Islet precursor cell (in vitro differentiated cells): ENCODE data around the gene STAT5B.
"Not testable (repeated sequence)": the region's sequence is repeated elsewhere in the genome, so short reads cannot be mapped to it uniquely, and the experiment has no call there.

Experiments used
- DNase-seq: peaks from one replicate; pipeline ENCODE4 v3.0.0-alpha.2; 2018

Gene STAT5B

DNA sequence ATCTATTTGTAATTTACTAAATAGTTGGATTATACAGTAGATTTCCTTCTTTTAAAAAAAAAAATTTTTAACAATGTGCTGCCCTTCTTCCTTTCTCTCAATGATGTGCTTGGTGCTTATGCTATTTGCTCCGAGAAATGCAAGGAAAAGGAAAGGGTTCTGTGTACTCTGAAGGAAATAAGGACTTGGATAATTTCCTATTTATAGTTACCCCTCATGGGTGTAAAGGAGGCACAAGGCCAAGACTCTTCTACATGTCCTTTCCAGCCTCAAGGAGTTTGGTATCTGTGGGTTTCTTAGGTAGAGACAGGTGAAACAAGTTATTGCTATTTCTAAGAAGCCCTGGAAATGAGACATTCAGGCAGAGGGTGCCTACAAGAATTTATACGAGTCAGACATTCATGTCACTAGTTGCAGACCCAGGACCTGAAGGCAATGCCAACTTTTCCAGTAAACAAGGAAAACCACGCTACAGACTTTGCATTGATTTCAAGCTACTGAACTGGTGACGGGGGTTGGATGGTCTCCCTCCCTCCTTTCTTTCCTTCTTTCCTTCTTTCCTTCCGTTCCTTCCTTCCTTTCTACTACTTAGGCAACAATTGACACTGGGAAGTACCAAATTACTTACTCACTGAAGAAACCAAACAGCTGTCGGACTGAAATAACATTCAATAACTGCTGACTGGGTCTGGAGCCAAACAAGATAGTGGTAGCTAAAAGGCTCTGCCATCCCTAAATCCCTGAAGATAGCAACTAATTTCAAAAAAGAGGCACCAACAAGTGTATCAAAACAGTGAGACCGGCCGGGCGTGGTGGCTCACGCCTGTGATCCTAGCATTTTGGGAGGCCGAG is 48.1 kb downstream of the STAT5B start:
- DNase-seq = no peak

DNA sequence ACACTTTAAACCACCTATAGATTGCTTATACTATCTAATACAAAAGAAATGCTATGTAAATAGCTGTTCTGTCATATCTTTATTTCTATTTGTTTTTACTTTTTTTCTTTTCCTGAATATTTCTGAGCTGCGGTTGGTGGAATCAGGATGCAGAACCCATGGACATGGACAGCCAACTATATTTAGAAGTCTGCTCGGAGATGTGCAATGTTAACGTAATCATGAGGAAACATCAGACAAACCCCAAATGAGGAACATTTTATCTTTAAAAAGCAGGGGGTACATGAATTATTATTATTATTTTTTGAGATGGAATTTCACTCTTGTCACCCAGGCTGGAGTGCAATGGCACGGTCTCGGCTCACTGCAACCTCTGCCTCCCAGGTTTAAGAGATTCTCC is 50.5 kb downstream of the STAT5B start:
- no peak for DNase-seq

DNA sequence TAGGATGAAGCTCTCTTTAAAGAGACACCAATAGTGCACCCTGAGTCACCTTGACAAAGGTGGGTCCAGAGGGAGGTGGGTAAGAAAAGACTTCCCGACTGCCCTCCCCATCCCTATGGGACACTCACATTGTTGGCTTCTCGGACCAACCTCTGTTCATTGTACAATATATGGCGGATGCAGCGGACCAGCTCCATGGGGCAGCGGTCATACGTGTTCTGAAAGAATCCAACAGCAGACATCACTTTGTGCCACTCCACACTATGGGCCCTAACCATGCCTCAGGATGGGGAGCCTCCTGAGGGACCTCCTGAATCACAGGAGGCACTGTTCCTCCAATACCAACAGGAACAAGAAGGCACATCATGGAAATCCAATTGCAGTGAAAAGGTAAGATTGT is 51.5 kb downstream of the STAT5B start:
- no peak for DNase-seq

DNA sequence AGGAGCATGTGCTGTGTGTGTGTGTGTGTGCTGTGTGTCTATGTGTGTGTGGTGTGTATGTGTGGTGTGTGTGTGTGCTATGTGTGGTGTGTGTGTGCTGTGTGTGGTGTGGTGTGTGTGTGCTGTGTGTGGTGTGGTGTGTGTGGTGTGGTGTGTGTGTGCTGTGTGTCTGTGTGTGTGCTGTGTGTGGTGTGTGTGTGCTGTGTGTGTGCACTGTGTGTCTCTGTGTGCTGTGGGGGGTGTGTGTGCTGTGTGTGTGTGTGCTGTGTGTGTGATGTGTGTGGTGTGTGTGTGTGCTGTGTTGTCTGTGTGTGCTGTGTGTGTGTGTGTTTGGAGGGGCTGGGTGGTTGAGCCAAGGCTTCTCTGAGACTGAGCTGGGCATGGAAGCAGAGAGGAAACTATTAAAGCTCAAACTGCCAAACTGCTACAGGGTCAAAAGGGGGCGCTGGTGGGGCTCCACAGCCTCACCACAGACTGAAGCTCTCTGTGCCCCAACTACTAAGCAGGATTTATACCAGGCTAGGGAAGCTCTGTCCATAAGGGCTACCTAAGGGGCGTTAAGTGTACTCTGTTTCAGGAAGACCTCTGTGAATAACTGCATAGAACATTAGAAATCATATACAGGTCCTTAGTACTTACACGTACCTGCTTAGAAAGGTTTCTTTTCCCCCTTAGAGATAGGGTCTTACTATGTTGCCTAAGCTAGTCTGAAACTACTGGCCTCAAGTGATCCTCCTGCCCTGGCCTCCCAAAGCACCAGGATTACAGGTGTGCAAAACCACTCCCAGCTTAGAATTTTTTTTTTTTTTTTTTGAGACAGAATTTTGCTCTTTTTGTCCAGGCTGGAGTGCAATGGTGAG is 54.1 kb downstream of the STAT5B start:
- peak; percentile 65 for DNase-seq

DNA sequence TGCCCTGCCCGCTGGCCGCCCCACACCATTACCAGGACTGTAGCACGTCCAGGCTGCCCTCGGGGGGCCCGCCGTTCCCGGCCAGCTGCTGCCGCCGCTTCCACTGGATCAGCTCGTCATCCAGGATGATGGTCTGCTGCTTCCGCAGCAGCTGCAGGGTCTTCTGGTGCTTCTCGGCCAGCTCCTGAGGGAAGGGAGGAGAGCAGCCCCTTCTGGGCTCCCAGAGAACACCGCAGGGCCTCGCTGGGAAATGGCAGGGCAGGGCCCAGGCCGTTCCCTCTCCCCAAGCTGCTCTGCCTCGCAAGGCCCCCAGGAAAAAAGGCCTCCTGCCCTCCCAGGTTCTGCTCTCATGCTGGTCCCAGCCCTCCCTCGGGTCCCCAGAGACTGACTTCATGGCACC is 56.9 kb downstream of the STAT5B start:
- not testable (repeated sequence) for DNase-seq

DNA sequence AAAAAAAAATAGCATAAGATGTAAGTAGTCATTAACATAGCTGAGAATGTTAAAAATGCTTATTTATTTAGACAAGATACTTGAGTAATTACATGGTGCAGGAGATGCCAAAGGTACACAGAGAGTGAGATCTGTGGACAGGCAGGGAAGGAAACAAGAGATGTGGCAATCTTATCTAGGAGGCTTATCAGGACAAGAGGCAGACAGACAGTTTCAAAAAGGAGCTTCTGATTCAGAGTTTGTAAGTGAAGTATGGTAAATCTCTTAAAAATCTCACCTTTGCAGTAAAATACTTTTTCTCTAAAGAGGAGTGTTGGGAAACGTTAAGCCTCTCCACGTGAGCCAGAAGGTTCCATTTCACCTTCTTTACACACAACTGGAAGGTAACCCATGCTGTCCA is 62.0 kb downstream of the STAT5B start:
- DNase-seq = no peak

DNA sequence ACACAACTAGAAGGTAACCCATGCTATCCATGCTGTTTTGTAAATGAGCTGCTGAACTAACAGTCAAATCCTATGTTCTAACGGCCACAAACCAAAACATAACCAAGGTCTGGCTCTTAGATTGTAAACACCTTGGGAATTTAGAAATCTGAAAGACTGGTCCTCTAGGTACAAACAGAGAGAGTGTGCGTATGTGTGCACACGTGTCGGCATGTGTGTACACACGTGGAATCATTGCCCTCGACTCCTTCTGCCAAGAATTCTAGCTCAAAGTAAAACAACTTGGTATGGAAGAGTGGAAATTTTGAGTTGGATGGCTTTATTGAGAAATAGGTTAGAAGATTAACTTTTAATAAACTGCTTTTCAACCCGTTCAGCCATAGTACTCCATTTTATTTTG is 63.8 kb downstream of the STAT5B start:
- no peak for DNase-seq

DNA sequence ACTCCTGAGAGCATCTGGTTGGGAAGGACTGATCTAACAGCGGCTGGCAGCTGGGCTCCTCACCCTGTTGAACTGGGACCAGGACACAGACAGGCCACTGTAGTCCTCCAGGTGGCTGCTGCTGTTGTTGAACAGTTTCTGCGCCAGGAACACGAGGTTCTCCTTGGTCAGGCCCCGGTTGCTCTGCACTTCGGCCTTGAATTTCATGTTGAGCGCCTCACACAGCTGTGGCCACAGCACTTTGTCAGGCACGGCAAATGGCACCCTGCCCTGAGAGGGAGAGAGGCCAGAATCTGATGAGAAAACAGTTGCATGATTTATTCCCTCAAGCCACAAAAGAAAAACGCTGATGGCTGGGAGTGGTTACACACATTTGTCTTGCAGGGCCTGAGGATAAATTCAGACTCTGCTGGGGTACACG is 64.3 kb downstream of the STAT5B start:
- DNase-seq = not testable (repeated sequence)

DNA sequence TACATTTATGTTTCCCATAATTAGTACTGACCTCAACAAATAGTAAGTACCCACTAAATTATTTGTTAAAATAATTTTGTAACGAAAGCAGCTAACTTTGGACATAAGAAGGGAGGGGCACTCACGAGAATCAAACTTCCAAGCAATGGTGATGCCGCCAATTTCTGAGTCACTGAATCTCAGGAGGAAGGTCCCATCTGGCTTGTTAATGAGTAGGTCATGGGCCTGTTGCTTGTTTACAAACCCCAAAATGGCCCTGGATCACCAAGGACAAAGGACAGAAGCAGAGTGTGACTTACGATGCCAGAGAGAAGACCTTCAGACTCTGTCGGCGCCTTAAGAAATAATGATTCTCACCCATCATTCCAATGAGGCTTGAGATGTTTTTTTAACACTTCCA is 66.1 kb downstream of the STAT5B start:
- DNase-seq = no peak

DNA sequence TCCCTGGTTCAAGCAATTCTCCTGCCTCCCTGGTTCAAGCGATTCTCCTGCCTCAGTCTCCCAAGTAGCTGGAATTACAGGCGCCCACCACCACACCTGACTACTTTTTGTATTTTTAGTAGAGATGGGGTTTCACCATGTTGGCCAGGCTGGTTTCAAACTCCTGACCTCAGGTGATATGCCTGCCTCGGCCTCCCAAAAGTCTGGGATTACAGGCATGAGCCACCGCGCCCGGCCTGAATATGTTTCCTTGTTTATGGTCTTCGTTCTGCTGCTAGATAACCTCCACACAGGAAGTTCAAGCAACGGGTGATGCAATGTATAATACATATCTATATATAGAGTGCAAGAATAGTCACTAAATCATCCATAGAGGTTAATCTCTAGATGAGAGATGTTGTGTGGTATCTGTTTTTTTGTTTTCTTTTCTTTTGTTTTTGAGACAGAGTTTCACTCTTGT is 70.0 kb downstream of the STAT5B start:
- not testable (repeated sequence) for DNase-seq

DNA sequence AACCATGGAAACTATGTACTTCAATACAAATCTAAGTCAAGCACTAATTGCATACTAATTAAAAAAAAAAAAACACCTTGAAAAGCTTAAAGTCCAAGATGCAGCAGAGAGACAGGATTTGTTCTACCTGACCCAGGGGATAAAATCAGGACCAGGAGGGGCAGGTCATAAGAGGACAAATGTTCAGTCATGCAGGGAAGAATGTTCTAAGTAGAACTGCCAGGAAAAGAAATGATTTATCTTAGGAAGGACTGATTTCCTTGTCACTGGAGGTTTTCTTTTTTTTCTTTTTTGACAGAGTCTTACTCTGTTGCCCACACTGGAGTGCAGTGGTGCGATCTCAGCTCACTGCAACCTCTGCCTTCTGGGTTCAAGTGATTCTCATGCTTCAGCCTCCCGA is 72.8 kb downstream of the STAT5B start:
- no peak for DNase-seq

DNA sequence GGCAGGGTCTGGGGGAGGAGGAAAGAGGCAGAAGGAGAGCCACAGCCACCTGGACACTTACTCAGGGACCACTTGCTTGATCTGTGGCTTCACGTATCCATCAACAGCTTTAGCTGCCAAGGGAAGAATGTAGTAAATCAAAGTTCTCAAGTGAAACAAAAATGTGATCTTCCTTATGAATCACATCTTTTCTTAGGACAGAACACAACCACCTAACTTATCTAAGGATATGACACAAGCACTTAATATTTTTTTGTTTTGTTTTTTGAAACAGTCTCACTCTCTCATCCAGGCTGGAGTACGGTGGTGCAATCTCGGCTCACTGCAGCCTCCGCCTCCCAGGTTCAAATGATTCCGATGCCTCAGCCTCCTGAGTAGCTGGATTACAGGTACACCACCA is 73.5 kb downstream of the STAT5B start:
- DNase-seq = no peak

DNA sequence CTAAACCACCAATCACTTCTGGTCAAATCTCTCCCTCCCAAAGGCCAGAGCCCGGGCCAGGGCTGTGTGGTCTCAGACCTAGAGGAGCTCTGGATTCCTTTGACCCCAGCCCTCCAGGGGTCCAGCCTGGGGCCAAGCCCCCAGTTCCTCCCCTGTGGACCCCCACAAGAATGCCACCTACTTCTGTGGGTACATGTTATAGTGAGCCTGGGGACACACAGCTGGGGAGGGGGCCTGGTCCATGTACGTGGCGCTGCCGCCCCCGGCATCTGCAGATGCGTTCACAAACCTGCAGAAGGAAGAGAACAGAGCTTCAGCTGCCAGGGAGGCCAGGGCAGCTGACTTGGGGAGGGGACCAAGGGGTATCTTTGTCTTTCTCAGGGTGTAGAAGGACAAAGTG is 74.0 kb downstream of the STAT5B start:
- DNase-seq = no peak

DNA sequence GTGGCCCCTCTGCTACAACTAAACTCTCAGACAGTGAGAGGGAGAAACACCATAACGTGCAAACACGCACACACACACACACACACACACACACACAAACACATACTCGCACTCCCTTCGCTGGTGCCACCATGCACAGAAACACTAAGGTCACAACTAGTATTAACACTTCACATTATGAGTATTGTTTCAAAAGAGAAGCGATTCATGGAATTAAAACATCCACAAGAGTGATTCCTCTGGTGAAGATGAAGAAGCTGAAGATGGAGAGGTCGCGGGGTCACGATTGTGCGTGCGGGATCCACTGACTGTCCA is 74.8 kb downstream of the STAT5B start:
- no peak for DNase-seq

DNA sequence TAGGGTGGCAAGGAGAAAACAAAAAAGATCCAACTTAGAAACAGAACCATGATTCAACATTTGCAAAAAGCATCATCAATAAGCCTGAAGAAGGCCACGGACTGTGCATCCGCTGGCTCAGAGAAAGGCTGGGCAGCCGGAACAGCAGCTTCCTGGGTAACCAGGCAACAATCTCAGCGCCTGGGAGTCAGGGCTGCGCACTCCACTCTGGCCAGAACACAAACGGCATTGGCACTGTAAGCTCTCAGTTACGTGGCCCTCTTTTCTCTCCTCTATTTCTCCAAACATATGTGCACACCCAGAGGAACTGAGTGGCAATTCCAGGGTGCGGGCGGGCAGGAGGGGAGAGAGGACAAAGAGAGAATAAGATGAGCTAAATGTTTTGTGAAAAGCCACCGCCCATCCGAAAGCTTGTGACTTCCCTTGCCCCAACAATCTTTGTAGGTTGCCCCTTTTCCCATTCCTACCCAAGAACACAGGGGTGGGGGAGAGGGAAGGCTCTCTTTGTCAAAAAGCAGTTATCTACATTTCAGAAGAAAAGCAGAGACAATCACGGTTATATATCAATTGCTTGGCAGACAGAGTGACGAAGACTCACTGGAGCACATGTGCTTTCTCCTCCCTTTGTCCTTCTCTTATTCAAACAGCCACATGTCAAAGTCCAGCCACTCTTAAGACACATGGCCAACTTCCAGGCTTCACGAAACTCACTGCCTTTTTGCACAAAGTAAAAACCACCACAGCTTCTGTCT is 75.3 kb downstream of the STAT5B start:
- no peak for DNase-seq

DNA sequence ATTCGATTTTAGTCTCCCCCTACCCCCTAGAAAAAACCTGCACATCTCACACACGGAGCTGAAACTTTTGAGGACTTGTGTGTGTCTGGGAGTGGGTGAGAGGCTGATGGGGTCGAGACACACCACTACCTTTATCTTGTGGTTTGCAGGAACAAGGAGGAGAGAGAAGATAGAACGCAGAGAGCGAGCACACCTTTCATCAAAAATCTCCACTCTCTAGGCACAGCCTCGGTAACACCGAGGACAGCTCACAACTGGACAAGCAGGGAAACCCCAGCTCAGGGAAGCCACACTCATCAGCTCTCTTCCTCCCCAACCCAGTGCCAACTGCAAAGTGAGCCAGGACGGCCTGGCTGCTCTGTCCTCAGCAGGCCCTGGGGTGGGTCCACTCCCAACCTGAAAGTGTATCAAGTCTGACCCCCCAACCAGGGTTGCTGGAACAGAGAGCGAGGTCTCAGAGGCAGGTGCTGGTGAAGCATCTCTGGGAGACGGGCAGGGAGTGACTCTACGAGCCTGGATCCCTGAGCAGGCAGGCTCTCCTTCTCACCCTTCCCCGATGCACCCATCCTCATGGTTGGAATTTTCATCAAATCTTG is 76.7 kb downstream of the STAT5B start:
- DNase-seq = no peak

DNA sequence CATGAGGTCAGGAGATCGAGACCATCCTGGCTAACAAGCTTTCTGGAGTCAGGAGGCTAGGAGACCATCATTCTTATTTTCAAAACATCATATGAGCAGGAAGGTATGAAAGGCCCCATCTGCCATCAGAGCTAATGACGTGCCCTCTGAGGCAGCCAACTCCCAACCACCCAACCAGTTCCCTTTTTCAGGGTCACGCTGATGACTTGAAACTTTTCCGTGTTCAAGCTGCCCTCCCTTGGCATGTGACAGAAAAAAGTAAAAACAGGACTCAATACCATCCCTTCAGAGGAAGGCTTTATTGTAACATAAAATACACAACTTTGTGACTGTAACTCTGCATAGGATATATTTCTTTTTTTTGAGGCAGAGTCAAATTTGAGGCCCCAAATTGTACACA is 77.3 kb downstream of the STAT5B start:
- DNase-seq = no peak

DNA sequence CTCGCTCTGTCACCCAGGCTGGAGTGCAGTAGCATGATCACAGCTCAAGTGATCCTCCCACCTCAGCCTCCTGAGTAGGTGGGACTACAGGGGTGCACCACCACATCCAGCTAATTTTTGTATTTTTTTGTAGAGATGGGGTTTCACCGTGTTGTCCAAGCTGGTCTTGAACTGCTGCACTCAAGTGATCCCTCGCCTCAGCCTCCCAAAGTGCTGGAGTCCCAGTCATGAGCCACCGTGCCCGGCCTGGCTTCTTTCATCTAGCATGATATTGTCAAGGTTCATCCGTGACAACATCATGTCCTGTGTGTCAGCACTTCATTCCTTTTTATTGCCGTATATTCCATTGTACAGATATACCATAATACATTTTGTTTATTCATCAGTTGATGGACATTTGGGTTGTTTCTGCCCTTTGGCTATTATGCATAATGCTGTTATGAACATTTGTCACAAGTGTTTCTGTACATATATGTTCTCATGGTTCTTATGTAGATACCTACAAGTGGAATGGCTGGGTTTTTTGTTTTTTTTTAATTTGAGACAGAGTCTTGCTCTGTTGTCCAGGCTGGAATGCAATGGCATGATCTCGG is 78.5 kb downstream of the STAT5B start:
- DNase-seq = no peak

DNA sequence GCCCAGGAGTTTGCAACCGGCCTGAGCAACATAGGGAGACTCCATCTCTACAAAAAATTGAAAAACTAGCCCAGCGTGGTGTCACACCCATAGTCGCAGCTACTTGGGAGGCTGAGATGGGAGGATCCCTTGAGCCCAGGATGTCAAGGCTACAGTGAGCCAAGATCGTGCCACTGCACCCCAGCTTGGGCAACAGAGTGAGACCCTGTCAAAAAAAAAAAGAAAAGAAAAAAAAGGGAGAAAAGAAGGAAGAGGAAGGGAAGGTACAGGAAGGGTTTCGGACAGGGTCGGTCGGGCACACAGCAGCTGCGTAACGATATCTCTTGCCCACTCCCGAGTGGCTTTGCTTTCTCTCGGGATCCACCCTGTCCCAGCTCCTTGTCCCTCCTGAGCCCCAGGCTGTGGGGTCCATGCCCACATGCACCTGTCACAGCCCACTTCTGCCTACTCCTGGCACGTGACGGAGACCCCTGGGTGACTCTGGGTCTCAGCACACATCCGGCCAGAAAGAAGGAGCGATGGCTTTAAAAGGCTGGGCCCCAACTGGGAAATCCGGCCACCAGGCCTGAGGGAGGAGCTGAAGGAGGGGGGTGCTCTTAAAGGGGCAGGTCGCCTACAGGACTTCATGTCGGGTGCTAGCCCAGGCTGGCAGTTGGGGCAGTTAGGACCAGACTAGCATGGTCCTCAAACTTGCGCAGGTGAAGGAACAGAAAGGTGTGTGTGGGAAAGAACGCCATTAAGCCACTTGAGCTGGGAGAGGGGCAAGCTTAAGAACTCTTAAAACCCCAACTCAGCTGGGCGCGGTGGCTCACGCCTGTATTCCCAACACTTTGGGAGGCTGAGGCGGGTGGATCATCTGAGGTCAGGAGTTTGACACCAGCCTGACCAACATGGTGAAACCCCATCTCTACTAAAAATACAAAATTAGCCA is 82.0 kb downstream of the STAT5B start, which contains the start of gene GHDC:
Gene GHDC, minus strand, starts transcription at position 526 of the 931 bp plus-strand sequence. CDS start 913 bp downstream, outside the sequence.
- peak; percentile 78 for DNase-seq

DNA sequence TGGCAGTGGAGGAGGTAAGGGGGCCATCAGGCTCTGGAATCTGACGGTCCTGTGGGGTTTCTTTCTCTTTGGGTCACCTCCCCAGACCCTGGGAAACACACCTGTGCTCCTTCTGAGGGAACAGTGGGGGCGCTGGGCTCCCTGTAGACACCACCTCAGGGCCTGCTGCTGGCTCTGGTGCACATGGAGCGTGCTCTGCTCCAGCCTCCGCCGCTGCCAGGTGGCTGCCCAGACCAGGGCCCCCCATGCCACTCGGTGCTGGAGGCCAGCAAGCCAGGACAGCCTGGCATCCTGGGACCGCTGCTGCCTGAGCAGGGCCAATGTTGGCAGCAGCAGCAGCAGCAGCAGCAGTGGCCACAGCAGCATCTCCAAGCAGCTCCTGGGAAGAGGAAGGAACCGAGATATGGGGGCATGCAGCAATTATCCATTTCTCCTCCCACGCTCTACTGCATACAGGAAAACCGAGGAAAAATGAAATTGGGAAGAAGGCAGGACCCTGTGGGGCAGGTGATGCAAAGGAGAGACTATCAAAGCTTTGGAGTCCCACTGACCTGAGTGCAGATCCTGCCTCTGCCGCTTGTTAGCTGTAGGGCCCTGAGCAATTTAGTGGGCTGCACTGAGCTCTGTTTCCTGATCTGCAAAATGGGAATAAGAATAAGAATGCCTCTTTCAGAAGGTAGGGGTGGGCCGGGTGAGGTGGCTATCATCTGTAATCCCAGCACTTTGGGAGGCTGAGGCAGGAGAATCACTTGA is 82.8 kb downstream of the STAT5B start:
- DNase-seq = no peak
